ENCODE data around the gene TRIP13.

TRIP13 gene

DNA sequence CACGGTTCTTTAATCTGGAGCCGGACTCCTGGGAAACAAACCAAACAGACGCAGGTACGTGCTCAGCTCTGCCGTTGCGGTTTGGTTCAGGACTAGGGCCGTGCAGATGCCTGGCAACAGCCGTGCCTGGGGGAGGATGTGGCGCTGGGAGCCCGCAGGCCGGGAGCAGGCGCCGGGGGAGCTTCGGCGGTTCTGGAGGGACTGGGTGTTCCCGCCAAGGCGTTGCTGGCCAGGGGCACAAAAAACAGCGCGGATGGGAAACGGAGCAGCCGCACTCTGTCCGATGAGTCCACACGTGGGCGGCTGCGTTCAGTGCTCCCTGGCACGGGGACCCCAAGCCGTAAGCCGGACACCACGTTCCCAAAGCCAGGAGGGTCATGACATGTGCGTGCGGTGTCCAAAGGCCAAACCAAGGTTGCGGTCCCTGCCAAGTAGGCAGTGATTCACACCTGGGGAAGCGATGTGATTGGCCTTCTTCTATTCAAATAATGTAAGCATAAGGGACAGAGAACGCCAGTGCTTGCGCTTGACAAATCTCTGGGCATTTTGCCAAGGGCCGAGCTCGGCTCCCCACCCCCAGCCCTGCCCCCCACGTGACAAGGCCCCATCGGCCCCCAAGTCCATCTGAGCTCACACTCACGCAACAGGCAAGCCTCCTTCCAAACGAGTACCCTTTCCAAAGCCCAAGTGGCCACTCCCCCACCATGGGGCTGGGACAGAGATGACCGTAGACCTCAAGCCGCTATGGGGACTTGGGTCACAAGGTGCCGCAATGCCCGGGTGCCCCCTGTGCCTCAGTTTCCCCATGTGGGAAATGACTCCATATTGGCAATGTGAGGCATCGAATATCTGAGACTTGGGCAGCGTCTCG, 66.3 kb downstream of the TRIP13 start:
- no peak for DNase-seq
- peaks cover 14% of the 10 kb centered on the region for H3K27me3 Mint-ChIP-seq (ENCODE audit: low read depth, poor library complexity)
- no peak overlapping the region for H3K4me3 Mint-ChIP-seq
- no peaks in the 10 kb centered on the region for H3K36me3 Mint-ChIP-seq (ENCODE audit: low read depth)
- no peak overlapping the region for H3K27ac Mint-ChIP-seq
- peaks cover 43% of the 10 kb centered on the region for H3K4me1 Mint-ChIP-seq
- H3K9me3 Mint-ChIP-seq: no peaks in the 10 kb centered on the region
- TF ChIP-seq, protein P1, sequence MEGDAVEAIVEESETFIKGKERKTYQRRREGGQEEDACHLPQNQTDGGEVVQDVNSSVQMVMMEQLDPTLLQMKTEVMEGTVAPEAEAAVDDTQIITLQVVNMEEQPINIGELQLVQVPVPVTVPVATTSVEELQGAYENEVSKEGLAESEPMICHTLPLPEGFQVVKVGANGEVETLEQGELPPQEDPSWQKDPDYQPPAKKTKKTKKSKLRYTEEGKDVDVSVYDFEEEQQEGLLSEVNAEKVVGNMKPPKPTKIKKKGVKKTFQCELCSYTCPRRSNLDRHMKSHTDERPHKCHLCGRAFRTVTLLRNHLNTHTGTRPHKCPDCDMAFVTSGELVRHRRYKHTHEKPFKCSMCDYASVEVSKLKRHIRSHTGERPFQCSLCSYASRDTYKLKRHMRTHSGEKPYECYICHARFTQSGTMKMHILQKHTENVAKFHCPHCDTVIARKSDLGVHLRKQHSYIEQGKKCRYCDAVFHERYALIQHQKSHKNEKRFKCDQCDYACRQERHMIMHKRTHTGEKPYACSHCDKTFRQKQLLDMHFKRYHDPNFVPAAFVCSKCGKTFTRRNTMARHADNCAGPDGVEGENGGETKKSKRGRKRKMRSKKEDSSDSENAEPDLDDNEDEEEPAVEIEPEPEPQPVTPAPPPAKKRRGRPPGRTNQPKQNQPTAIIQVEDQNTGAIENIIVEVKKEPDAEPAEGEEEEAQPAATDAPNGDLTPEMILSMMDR (IDR thresholded peaks at IDR 0.05): no peak

DNA sequence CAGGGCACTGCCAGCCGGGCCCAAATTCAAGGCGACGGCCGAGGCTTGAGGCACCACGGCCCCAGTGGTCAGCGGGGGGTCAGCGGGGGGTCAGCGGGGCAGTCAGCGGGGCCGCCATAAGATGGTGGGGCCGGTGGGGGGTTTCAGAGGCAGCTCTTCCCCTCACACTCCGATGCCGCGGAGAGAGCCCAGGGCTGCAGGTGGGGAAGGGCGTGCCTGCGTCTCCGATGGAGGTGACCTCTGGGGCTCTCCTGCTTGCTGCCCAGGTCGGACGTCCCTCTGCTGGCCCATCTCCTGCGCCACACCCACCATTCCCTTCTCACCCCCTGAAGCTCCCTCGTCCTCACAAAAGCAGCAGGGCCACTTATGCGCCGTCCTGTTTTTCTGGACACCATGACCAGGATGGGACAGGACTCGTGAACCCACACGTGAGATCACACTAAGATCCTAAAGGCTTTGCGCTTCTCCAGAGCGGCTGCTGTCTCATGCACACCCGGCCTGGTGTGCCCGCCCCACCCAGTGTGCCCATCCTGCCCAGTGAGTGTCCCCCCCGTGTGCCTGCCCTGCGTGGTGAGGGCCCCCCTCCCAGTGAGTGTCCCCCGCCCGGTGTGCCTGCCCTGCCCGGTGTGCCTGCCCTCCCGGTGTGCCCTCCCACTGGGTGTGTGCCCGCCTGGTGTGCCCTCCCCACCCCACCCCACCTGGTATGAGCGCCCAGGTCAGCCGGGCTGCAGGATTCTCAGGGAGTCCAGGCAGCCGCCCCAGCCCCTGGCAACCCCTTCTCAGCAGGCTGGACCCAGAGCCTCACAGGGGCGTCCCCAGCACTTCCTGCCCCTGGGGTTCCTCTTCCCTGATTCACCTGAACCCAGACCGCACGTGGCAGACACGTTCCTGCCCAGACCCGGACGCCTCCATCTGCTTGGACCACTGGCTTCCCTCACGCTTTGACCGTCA, 67.2 kb downstream of the TRIP13 start:
- TF ChIP-seq, protein P1 (IDR thresholded peaks at IDR 0.05): no peak
- no peaks in the 10 kb centered on the region for H3K36me3 Mint-ChIP-seq (ENCODE audit: low read depth)
- no peak for DNase-seq
- peaks cover 12% of the 10 kb centered on the region for H3K27me3 Mint-ChIP-seq (ENCODE audit: low read depth, poor library complexity)
- no peak overlapping the region for H3K4me3 Mint-ChIP-seq
- no peaks in the 10 kb centered on the region for H3K9me3 Mint-ChIP-seq
- H3K27ac Mint-ChIP-seq: peak overlapping the region; percentile 85
- peaks cover 48% of the 10 kb centered on the region for H3K4me1 Mint-ChIP-seq

DNA sequence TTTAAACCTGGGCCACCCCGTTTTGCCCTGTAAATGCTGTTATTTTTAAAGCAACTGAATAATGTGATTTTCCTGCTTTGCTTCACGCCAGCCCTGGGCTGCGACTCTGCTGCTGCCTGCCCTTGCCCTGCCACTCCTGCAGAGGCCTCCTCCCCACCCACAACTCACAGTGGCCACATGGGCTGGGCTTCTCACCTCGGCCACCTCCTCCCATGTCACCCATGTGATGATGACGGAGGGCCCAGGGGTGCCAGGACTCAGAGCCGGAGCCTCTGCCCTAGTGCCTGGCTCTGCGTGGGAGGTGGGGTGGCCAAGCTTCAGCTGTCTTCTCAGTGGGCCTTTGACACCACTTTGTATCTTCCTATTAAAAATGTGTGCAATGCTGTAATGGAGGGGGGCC, 67.9 kb downstream of the TRIP13 start:
- no peak for DNase-seq
- no peaks in the 10 kb centered on the region for H3K9me3 Mint-ChIP-seq
- TF ChIP-seq, protein P1 (IDR thresholded peaks at IDR 0.05): no peak
- H3K4me1 Mint-ChIP-seq: peaks cover 47% of the 10 kb centered on the region
- H3K4me3 Mint-ChIP-seq: no peak overlapping the region
- peaks cover 5% of the 10 kb centered on the region for H3K27me3 Mint-ChIP-seq (ENCODE audit: low read depth, poor library complexity)
- H3K27ac Mint-ChIP-seq: peak overlapping the region; percentile 85
- no peaks in the 10 kb centered on the region for H3K36me3 Mint-ChIP-seq (ENCODE audit: low read depth)

DNA sequence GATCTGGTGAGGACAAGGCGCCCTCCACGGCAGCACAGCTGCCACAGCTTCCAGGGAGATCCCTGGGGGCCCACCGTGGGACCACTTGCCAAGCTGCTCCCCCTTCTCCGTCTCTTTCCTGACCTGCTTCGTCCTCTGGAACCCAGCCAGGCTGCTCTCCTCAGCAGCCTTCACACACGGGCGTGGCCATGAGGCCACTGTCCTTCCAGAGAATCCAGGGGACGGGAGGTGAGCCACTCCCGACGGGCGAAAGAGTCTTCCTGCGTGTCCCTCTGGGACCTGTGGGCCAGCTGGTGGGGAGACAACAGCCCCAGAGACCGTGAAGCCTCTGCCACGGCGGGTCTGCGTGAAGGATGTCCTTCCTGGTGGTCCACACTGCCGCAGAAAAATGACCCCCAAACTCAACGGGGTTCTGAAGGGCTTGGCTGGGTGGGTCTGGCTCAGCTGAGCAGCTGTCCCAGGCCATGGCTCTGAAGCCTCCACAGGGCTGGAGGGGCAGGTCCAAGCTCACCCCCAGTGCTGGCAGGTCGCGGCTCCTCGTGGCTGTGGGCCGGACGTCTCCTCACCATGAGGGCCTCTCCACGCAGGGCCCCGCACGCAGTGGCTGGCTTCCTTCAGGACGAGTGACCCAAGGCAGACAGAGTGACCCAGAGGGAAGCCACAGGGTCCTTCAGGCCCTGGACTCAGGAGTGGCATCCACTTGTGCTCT, 68.5 kb downstream of the TRIP13 start:
- Mint-ChIP-seq H3K27me3 (ENCODE audit: low read depth, poor library complexity) (peaks cover 4% of the 10 kb centered on the region), H3K27ac (no peak overlapping the region), H3K4me3 (no peak overlapping the region), H3K9me3 (no peaks in the 10 kb centered on the region), H3K36me3 (ENCODE audit: low read depth) (no peaks in the 10 kb centered on the region), H3K4me1 (peaks cover 44% of the 10 kb centered on the region)
- TF ChIP-seq, protein P1 (IDR thresholded peaks at IDR 0.05): no peak
- DNase-seq: no peak

DNA sequence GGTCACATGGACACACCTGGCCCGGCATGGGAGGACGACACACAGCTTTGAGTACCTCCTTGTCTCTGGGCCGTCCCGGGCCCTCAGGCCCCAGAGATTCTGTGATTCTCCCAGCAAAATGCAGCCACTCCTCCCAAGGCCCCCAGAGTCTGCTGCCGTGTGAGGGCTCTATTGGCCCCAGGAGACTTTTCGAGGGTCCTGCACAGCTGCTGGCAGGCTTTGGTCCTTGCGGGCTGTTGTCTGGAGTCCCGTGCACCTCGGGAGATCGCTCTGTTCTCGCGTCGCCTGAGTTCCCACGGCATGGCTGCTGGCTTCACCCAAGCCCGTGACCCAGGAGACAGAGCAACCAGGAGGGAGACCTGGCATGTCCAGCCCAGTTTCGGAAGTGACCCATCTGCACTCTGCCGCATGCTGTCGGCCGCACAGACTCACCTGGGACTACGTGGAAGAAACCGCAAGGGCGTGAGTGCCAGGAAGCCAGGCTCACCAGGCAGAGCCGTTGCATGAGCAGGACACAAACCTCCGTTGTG, 69.1 kb downstream of the TRIP13 start:
- no peak for DNase-seq
- TF ChIP-seq, protein P1 (IDR thresholded peaks at IDR 0.05): no peak
- Mint-ChIP-seq H3K27ac (no peak overlapping the region), H3K36me3 (ENCODE audit: low read depth) (no peaks in the 10 kb centered on the region), H3K4me3 (no peak overlapping the region), H3K27me3 (ENCODE audit: low read depth, poor library complexity) (peaks cover 6% of the 10 kb centered on the region), H3K9me3 (peaks cover under 1% of the 10 kb centered on the region), H3K4me1 (peaks cover 40% of the 10 kb centered on the region)

All from nephron progenitor cell (in vitro differentiated cells).